DOHH2 (cell line): ENCODE measurements around the gene GCGR.

Experiments
- CTCF ChIP-seq: fragments of 200-600 bp; sonication (generic); IDR thresholded peaks from one replicate; pipeline ENCODE4 v1.5.1; 2014; ENCODE audit warnings: antibody characterized with exemption, mild to moderate bottlenecking, low read depth, low read length; ENCODE audit not compliant: poor library complexity, severe bottlenecking
- EZH2phosphoT487 ChIP-seq: fragments of 200-600 bp; sonication (generic); IDR thresholded peaks from 2 replicates; pipeline ENCODE4 v1.6.1; 2017; ENCODE audit warnings: borderline replicate concordance, mild to moderate bottlenecking, antibody characterized with exemption, low read length, moderate library complexity, mixed read lengths

DNA sequence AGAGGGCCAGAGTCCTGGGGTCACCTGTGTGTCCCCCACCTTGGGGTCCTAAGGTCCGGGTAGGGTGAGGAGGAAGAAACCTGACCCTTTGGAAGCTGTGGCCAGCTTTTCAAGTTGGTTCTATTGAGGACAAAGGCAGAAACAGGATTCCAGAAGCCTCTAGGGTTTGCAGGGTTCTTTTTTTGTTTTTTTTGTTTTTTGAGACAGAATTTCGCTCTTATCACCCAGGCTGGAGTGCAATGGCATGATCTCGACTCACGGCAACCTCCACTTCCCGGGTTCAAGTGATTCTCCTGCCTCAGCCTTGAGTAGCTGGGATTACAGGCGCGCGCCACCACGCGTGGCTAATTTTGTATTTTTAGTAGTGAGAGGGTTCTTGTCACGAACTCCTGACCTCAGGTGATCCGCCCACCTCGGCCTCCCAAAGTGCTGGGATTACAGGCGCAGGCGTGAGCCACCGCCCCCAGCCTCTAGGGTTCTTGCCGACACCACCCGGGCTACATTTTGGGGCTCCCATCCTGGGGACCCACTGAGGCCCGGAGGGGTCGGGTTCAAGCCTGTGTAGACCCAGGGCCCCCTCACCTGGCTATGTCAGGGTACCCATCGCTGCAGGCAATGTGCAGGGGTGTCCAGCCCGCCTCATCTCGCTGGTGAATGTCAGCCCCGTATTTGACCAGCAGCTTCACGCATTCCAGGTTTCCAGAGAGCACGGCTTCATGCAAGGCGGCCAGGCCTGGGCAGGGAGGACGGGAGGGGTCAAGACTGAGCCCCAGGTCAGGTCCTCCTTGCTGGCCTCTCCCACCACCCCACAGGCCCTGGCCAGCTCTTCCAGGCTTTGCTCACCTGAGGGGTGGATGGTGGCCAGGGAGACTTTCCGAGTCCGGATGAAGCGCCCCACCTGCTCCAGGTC lies 30.2 kb downstream of the GCGR start:
- TF ChIP-seq CTCF (no peak), EZH2phosphoT487 (no peak)
